KOPT-K1 (cell line): ENCODE data around the gene ATF5.
"Not testable (repeated sequence)": the region's sequence is repeated elsewhere in the genome, so short reads cannot be mapped to it uniquely, and the experiment has no call there.

Source experiments
- H3K27ac ChIP-seq: fragments of 200-600 bp; sonication (generic); 2 replicates; pipeline ENCODE4 v1.5.1; 2016; ENCODE audit warnings: antibody characterized with exemption, mild to moderate bottlenecking, low read depth, low read length; ENCODE audit not compliant: poor library complexity, severe bottlenecking
- H3K36me3 ChIP-seq: fragments of 200-600 bp; sonication (generic); 2 replicates; pipeline ENCODE4 v1.5.1; 2017; ENCODE audit warnings: antibody characterized with exemption, mild to moderate bottlenecking, low read length, moderate library complexity; ENCODE audit not compliant: insufficient read depth
- H3K9me3 ChIP-seq: fragments of 200-600 bp; sonication (generic); 2 replicates; pipeline ENCODE4 v1.5.1; 2017; ENCODE audit warnings: antibody characterized with exemption, low read length, mild to moderate bottlenecking; ENCODE audit not compliant: insufficient read depth, poor library complexity, severe bottlenecking

The ATF5 gene

DNA sequence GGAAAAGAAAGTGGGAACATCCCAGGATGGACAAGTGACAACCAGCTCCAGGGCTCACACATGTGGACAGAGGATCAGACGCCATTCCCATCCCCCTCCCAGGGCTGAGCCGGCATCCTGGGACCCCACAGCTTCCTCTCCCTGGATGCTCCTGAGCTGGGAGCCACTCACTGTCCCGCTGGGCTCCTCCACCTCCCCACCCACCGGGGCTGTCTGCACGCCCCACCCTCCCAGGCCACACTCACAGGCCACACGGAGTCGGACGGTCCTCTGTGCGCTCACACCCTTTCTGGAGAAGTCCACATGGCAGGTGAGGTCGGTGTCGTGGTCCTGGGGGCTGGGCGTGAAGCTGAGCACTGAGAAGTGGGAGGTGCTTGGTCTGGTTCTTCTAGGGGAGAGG is 30.9 kb downstream of the ATF5 start:
- H3K9me3 ChIP-seq, H3K36me3 ChIP-seq, H3K27ac ChIP-seq: not testable (repeated sequence)

DNA sequence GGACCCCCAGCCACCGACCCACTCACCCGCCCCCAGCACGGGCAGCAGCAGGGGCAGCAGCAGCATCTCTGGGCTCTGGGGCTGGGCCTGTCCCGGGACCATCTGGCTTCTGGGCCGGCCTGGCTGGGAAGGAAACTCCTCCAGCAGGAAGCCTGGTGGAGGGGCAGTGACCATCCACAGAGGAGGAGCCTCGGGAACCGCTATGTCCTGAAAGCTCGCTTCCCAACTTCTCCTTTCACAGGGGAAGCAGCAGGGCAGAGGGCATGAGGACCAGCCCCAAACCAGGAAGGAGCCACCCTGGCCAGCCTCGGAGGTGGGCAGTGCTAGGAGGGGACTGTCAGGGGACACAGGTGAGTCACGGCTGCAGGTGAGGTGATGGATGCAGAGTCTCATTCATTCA is 32.0 kb downstream of the ATF5 start, which contains the start of gene SIGLEC11:
TSS of gene SIGLEC11 (minus strand) at position 193 of the 400 bp plus-strand sequence. CDS start at position 102, 91 bp downstream.
- H3K9me3 ChIP-seq, H3K36me3 ChIP-seq: not testable (repeated sequence)

DNA sequence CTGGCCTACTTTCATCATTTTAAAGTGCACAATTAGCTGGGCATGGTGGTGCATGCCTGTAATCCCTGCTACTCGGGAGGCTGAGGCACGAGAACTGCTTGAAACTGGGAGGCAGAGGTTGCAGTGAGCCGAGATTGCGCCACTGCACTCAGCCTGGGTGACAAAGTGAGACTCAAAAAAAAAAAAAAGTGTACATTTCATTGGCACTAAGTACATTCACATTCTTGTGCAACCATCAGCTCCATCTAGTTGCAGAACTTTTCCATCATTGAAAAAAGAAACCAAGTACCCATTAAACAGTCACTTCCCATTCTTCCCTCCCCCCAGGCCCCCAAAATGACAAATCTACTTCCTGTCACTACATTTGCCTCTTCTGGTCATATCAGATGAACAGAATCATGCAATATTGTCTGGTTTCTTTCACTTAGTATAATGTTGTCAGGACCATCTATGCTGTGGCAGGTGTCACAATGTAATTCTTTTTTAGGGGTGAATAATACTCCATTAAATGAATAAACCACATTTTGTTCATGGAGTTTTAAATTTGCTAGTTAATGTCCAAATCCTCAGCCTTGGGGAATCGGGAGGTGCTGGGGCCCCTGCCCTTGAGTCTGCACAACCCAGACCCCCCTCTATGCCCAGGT is 39.4 kb downstream of the ATF5 start:
- Histone ChIP-seq H3K36me3 (no peaks in the 10 kb centered on the region), H3K27ac (no peak overlapping the region), H3K9me3 (no peaks in the 10 kb centered on the region)

More for the DNA sequence above, 32.0 kb downstream of the ATF5 start, which contains the start of gene SIGLEC11:
- H3K27ac ChIP-seq: not testable (repeated sequence)

DNA sequence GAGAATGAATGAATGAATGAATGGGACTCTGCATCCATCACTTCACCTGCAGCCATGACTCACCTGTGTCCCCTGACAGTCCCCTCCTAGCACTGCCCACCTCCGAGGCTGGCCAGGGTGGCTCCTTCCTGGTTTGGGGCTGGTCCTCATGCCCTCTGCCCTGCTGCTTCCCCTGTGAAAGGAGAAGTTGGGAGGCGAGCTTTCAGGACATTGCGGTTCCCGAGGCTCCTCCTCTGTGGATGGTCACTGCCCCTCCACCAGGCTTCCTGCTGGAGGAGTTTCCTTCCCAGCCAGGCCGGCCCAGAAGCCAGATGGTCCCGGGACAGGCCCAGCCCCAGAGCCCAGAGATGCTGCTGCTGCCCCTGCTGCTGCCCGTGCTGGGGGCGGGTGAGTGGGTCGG is 40.4 kb downstream of the ATF5 start:
- H3K27ac ChIP-seq, H3K36me3 ChIP-seq, H3K9me3 ChIP-seq: not testable (repeated sequence)

DNA sequence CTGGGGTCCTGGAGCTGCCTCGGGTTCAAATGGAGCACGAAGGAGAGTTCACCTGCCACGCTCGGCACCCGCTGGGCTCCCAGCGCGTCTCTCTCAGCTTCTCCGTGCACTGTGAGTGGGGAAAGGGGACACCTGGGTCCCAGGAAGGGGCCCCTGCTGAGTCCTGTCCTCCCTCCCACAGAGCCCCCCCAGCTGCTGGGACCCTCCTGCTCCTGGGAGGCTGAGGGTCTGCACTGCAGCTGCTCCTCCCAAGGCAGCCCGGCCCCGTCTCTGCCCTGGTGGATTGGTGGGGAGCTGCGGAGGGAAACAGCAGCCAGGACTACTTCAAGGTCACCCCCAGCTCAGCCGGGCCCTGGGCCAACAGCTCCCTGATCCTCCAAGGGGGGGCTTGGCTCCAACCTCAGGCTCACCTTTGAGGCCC is 43.0 kb downstream of the ATF5 start:
- no peak overlapping the region for H3K27ac ChIP-seq

DNA sequence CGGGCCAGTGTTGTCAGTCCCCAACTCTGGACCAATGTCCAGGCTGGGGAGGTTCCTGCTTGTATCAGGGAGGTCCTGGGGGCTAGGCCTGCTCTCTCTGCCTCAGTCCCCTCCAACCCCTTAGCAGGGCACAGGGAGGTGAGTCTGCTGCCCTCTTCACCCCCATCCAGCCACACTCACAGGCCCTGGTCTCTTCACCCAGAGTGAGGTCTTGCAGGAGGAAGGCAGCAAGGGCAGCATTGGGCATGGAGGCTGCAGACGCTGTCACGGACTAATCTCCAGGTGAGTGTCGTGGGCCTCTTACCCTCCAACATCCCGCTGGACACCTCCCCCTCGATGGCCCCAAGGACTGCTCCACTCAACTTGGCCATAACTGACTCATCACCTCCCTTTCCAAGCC is 43.8 kb downstream of the ATF5 start:
- peaks cover 15% of the 10 kb centered on the region; the same call in 1 of the 2 replicates for H3K36me3 ChIP-seq
- H3K27ac ChIP-seq: no peak overlapping the region
- no peaks in the 10 kb centered on the region for H3K9me3 ChIP-seq

More for the DNA sequence above, 43.0 kb downstream of the ATF5 start:
- H3K9me3 ChIP-seq: no peaks in the 10 kb centered on the region
- peaks cover 13% of the 10 kb centered on the region; the same call in 1 of the 2 replicates for H3K36me3 ChIP-seq

DNA sequence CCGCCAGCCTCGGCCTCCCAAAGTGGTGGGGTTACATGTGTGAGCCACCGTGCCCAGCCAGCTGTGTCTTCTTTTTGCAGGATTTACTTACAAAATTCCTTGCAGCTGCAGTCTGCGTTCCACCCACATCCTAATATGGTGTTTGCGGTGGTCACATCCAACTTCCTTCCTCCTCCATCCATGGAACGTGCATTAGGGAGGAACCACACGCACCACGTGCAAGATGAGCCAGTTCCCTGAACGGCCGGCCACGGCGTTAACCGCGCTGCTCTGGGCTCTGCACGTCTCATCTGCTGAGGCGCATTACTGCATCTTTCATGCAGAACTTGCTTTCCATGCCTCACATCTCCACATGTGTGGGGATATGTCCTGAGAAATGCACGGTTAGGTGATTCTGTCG is 45.0 kb downstream of the ATF5 start:
- Histone ChIP-seq H3K36me3 (peaks cover 18% of the 10 kb centered on the region; the same call in 1 of the 2 replicates), H3K27ac (no peak overlapping the region), H3K9me3 (no peaks in the 10 kb centered on the region)

DNA sequence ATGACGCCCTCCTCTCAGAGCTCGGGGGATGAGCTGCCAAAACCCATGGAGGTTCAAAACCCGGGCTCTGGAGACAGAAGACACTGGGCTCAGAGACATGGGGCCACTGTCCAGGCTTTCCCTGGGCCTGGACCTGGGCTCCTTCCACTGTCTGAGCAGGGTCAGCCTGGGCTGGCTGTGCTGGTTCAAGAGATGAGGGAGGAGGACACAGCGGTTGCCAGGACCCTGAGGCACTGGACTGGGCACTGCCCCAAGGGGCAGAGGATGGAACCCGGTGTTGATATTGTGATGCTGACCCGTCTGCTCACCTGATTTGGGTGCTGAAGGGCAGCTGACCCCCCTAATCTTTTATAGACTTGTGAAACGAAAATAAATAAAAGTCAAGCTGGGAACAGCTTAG is 46.0 kb downstream of the ATF5 start:
- H3K9me3 ChIP-seq: no peaks in the 10 kb centered on the region
- H3K36me3 ChIP-seq: peaks cover 21% of the 10 kb centered on the region; the same call in 1 of the 2 replicates
- no peak overlapping the region for H3K27ac ChIP-seq

DNA sequence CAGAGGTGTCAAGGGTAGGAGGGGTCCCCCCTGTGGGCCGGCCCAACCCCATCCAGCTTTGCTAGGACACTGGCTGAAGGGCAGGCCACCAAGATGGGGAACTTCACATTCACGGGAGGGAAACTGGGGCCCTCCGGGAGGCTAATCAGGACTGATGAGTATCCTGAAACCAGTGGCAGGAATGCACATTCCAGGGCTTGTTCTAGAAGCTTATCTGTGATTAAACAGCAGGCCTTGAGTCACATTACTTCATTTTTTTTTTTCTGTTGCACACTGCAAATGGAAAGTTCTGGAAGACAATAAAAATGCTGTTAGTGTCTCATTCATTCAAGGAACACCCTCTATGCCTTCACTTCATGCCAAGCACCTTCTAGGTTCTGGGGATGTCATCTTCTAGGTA is 47.5 kb downstream of the ATF5 start:
- no peaks in the 10 kb centered on the region for H3K9me3 ChIP-seq
- H3K36me3 ChIP-seq: peaks cover 22% of the 10 kb centered on the region
- no peak overlapping the region for H3K27ac ChIP-seq

DNA sequence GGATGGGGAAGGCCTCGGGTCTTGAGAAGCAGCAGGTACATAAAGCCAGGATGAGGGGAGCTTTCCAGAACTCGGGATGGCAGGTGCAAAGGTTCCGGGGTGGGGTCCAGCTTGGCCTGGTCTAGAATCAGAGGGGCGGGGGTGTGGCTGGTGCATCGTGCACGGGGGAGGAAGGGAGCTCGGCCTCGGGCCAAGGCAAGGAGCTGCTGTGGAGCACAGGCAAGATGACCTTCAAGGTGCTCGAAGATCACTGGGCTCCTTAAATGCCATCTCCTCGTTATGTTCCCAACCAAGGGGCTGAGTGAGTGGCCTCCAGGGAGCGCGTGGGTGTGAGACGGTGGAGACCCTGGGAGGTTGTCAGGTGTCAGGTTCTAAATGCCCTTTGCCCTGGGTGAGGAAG is 48.1 kb downstream of the ATF5 start:
- Histone ChIP-seq H3K9me3 (no peaks in the 10 kb centered on the region), H3K27ac (no peak overlapping the region), H3K36me3 (peaks cover 28% of the 10 kb centered on the region)

DNA sequence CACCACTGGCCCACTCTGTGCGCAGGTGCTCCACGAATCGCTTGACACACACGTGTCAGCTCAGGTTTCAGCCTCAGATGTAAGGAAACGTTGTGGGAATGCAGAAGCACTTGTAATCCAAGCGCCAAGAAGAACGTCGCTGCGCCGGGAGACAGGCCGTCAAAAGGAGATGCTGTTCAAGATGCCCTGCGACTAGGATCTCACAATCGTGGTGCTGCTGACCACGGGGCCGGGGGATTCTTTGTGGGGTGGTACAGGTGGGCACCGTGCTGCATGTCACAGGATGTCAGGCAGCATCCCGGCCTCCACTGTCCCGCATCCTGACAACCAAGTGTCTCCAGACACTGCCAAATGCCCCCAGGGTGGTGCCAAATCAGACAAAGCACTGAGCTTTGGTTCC is 48.9 kb downstream of the ATF5 start:
- Histone ChIP-seq H3K9me3 (no peaks in the 10 kb centered on the region), H3K36me3 (peaks cover 31% of the 10 kb centered on the region), H3K27ac (no peak overlapping the region)

DNA sequence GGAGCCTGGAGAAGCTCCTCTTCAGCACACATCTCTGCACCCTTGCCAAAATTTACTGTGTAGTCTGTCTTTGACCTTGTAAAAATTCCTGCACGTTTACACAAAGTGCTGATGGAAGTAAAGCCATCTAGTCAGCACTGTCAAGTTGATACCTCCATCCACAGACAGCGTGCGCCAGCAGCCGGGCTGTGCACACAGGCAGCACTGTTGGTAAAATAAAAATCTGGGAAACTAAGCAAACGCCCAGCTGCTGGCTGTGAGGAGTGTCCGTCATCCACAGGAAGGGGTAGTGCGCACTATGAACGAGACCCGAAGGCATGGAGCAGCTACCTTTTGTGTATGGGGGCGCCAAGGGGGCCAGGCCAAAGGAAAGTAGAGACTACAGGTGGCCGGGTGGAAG is 49.3 kb downstream of the ATF5 start:
- Histone ChIP-seq H3K9me3 (no peaks in the 10 kb centered on the region), H3K27ac (no peak overlapping the region), H3K36me3 (peaks cover 31% of the 10 kb centered on the region)

DNA sequence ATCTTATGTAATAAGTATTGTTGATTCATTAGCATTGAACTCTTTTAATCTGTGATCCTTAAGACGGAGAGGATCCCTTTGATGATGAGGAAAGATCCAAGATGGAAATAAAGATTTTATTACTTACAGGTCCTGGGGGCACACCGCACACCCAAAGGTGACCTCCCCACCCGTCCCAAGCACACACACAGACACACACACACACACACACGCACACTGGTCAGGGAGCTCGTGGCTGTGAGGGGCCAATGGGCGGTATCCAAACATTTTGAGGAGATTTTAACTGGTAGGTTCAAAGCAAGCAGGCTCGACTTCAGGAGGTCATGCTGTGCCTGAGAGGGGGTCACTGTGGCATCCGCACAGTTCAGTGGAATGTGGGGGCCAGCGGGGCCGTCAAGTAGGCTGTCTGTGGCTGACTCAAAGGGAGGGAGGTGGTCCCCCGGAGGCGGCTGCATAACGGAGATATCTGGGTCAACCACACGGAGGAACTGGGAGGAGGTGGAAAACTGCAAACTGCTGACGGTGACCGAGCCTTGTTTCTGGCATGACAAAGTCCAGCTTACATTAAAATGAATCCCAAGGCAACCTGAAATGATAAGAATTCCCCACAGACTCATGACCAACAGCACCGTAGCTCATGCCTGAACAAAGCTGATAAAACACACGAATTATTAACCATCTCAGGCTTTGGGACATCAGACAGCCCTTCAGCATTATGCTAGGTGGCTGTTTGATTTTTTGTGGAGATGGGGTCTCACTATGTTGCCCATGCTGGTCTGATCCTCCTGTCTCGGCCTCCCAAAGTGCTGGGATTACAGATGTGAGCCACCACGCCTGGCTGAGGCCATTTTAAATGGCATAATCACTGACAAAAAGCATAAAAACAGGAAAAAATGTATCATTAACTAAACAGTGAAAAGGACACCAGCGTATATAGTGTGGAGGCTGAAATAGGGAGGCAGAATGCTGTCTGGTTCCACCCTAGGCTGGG is 52.9 kb downstream of the ATF5 start:
- H3K27ac ChIP-seq: no peak overlapping the region
- no peaks in the 10 kb centered on the region for H3K9me3 ChIP-seq
- H3K36me3 ChIP-seq: peaks cover 51% of the 10 kb centered on the region
